ENCODE measurements around the gene NUP205. TPM values are rescaled to one million over a fixed set of nuclear protein-coding genes. Genes with fewer than 3 reads are reported as not detected.

The NUP205 gene
- total RNA-seq, 1 experiment from 2014 or later = 90.4 TPM

- CTCF ChIA-PET = no interaction called here
- H3K27me3 ChIP-seq (ENCODE audit: control insufficient read depth, insufficient read depth, low read length) = no peaks in the 10 kb centered on the region
Measured at GRCh38 chr7:135560631-135561030, 2.9 kb downstream of the NUP205 start.

GRCh38 chr7:135562720-135563119 is 5.0 kb downstream of the NUP205 start:
- in situ Hi-C loops (cut with HindIII; ENCODE audit: low pct_unique_long_range_greater_than_20kb, low sequenced_read_pairs) = no loop called here
- no peak overlapping the region for H3K4me3 ChIP-seq (ENCODE audit: low read depth in 2 of 2, low read length in 2 of 2)
- no peak overlapping the region for H3K27ac ChIP-seq (ENCODE audit: low read length)
- TF ChIP-seq, protein P1, sequence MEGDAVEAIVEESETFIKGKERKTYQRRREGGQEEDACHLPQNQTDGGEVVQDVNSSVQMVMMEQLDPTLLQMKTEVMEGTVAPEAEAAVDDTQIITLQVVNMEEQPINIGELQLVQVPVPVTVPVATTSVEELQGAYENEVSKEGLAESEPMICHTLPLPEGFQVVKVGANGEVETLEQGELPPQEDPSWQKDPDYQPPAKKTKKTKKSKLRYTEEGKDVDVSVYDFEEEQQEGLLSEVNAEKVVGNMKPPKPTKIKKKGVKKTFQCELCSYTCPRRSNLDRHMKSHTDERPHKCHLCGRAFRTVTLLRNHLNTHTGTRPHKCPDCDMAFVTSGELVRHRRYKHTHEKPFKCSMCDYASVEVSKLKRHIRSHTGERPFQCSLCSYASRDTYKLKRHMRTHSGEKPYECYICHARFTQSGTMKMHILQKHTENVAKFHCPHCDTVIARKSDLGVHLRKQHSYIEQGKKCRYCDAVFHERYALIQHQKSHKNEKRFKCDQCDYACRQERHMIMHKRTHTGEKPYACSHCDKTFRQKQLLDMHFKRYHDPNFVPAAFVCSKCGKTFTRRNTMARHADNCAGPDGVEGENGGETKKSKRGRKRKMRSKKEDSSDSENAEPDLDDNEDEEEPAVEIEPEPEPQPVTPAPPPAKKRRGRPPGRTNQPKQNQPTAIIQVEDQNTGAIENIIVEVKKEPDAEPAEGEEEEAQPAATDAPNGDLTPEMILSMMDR (IDR thresholded peaks at IDR 0.05) = no peak
- TF ChIP-seq POLR2AphosphoS5 (IDR thresholded peaks at IDR 0.05; ENCODE audit: low read depth, low read length) = no peak
- no peak for TF ChIP-seq TCF7L2 (IDR thresholded peaks at IDR 0.05; ENCODE audit: low read depth, low read length)
- TF ChIP-seq, protein P2, sequence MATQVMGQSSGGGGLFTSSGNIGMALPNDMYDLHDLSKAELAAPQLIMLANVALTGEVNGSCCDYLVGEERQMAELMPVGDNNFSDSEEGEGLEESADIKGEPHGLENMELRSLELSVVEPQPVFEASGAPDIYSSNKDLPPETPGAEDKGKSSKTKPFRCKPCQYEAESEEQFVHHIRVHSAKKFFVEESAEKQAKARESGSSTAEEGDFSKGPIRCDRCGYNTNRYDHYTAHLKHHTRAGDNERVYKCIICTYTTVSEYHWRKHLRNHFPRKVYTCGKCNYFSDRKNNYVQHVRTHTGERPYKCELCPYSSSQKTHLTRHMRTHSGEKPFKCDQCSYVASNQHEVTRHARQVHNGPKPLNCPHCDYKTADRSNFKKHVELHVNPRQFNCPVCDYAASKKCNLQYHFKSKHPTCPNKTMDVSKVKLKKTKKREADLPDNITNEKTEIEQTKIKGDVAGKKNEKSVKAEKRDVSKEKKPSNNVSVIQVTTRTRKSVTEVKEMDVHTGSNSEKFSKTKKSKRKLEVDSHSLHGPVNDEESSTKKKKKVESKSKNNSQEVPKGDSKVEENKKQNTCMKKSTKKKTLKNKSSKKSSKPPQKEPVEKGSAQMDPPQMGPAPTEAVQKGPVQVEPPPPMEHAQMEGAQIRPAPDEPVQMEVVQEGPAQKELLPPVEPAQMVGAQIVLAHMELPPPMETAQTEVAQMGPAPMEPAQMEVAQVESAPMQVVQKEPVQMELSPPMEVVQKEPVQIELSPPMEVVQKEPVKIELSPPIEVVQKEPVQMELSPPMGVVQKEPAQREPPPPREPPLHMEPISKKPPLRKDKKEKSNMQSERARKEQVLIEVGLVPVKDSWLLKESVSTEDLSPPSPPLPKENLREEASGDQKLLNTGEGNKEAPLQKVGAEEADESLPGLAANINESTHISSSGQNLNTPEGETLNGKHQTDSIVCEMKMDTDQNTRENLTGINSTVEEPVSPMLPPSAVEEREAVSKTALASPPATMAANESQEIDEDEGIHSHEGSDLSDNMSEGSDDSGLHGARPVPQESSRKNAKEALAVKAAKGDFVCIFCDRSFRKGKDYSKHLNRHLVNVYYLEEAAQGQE (IDR thresholded peaks at IDR 0.05; ENCODE audit: insufficient read depth in 1 of 2, low read depth in 2 of 2, low read length in 1 of 2) = no peak
- no peak for TF ChIP-seq SIN3A (IDR thresholded peaks at IDR 0.05; ENCODE audit: borderline replicate concordance, insufficient read depth, low read depth, low read length)
- ChIA-PET CTCF (no interaction called here), POLR2A (no interaction called here)
- DNase-seq (ENCODE audit: low read depth, low spot score) = no peak
- H3K9me3 ChIP-seq (ENCODE audit: control insufficient read depth, insufficient read depth, low read depth, low read length) = no peaks in the 10 kb centered on the region
- BruUV-seq (replicated peaks) = no TSS peak
- no peaks in the 10 kb centered on the region; the same call in 1 of the 2 replicates for H3K36me3 ChIP-seq (ENCODE audit: control insufficient read depth, insufficient read depth, low read length)
- ATAC-seq = no peak
- no peaks in the 10 kb centered on the region for H3K4me1 ChIP-seq (ENCODE audit: control insufficient read depth, insufficient read depth, low read length)
- intact Hi-C loops (cut with micrococcal nuclease; ENCODE audit: unreplicated experiment) = no loop called here
- no peaks in the 10 kb centered on the region for H3K27me3 ChIP-seq (ENCODE audit: control insufficient read depth, insufficient read depth, low read length)

More at GRCh38 chr7:135560631-135561030, 2.9 kb downstream of the NUP205 start:
- POLR2A ChIA-PET = interaction anchor here (0.6 to 0.7 kb wide), 2 partner anchors 40 to 57 kb away, joined by 3 to 4 read pairs; no protein-coding TSS in a partner anchor
- in situ Hi-C loops (cut with HindIII; ENCODE audit: low pct_unique_long_range_greater_than_20kb, low sequenced_read_pairs) = no loop called here
- no peak overlapping the region for H3K4me3 ChIP-seq (ENCODE audit: low read depth in 2 of 2, low read length in 2 of 2)
- H3K9me3 ChIP-seq (ENCODE audit: control insufficient read depth, insufficient read depth, low read depth, low read length) = no peaks in the 10 kb centered on the region
- no peak for DNase-seq (ENCODE audit: low read depth, low spot score)
- intact Hi-C loops (cut with micrococcal nuclease; ENCODE audit: unreplicated experiment) = no loop called here
- ATAC-seq = no peak
- BruUV-seq (replicated peaks) = no TSS peak
- H3K36me3 ChIP-seq (ENCODE audit: control insufficient read depth, insufficient read depth, low read length) = no peaks in the 10 kb centered on the region; the same call in 1 of the 2 replicates
- TF ChIP-seq, protein P2 (IDR thresholded peaks at IDR 0.05; ENCODE audit: insufficient read depth in 1 of 2, low read depth in 2 of 2, low read length in 1 of 2) = no peak
- TF ChIP-seq TCF7L2 (IDR thresholded peaks at IDR 0.05; ENCODE audit: low read depth, low read length) (no peak), POLR2AphosphoS5 (IDR thresholded peaks at IDR 0.05; ENCODE audit: low read depth, low read length) (no peak), SIN3A (IDR thresholded peaks at IDR 0.05; ENCODE audit: borderline replicate concordance, insufficient read depth, low read depth, low read length) (no peak)
- TF ChIP-seq, protein P1 (IDR thresholded peaks at IDR 0.05) = no peak
- H3K4me1 ChIP-seq (ENCODE audit: control insufficient read depth, insufficient read depth, low read length) = no peaks in the 10 kb centered on the region
- H3K27ac ChIP-seq (ENCODE audit: low read length) = no peak overlapping the region

Measured in Panc1 (cell line).